ENCODE data around the gene GINS1. TPM values are rescaled to one million over a fixed set of nuclear protein-coding genes. Genes with fewer than 3 reads are reported as not detected.

The GINS1 gene
- polyA plus RNA-seq, 1 experiment, result 3.7 TPM

DNA sequence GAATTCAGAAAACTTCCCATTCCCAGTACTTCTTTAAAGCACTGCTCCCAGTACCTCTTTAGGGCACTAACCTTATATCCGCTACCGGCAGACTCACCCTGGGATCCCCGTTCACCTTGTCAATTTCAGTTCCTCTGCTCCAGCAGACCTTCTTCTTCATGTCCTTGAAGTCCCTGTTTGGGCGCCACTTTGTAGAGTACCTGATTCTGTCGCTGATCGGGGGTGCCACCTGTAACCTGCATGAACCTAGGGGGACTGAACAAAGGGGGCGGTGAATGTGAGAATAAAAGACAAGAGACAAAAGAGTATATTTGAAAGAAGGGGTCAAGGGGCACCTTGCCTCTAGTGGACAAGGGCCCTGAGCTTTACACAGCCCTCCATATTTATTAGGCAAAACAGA, 4.9 kb upstream of the GINS1 start:
- DNase-seq (ENCODE audit: low read depth, low spot score), result no peak
- TF ChIP-seq, protein P1, sequence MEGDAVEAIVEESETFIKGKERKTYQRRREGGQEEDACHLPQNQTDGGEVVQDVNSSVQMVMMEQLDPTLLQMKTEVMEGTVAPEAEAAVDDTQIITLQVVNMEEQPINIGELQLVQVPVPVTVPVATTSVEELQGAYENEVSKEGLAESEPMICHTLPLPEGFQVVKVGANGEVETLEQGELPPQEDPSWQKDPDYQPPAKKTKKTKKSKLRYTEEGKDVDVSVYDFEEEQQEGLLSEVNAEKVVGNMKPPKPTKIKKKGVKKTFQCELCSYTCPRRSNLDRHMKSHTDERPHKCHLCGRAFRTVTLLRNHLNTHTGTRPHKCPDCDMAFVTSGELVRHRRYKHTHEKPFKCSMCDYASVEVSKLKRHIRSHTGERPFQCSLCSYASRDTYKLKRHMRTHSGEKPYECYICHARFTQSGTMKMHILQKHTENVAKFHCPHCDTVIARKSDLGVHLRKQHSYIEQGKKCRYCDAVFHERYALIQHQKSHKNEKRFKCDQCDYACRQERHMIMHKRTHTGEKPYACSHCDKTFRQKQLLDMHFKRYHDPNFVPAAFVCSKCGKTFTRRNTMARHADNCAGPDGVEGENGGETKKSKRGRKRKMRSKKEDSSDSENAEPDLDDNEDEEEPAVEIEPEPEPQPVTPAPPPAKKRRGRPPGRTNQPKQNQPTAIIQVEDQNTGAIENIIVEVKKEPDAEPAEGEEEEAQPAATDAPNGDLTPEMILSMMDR (IDR thresholded peaks at IDR 0.05; ENCODE audit: low read depth, low read length), result no peak
- no peaks in the 10 kb centered on the region for H3K27me3 ChIP-seq (ENCODE audit: control insufficient read depth, insufficient read depth, low read length)
- H3K9me3 ChIP-seq (ENCODE audit: control insufficient read depth, insufficient read depth, low read length), result peaks cover 21% of the 10 kb centered on the region
- no peak overlapping the region for H3K27ac ChIP-seq (ENCODE audit: low read depth, low read length)
- ChIA-PET POLR2A (no interaction called here), CTCF (interaction anchor here (0.7 kb wide), 1 partner anchor 122 kb away, joined by 3 read pairs; no protein-coding TSS in a partner anchor)
- no peak overlapping the region for H3K4me3 ChIP-seq (ENCODE audit: low read depth, low read length)

DNA sequence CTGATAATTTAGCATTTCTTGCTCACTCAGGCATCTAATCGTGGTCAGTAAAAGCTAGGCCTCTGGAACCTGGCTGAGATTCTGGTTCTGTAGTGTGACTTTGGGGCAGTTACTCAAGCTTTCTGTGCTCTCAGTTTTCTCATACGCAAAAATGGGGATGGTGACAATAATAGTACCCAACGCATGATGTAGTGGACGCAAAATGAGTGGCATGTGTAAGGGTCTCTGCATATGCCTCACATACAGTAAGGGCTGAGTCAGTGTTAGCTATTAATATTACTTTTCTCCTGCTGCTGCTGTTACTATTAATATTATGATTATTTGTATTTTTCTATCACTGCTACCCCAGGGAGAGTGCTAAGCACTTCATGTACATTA, 686 bp downstream of the GINS1 start:
- no peaks in the 10 kb centered on the region for H3K27me3 ChIP-seq (ENCODE audit: control insufficient read depth, insufficient read depth, low read length)
- POLR2A ChIA-PET, result interaction anchor here (1.0 to 1.4 kb wide), 4 partner anchors 9 to 160 kb away, joined by 3 to 9 read pairs (median 4); partner anchors contain the start of genes ABHD12 and PYGB
- peak overlapping the region; percentile 84 for H3K4me3 ChIP-seq (ENCODE audit: low read depth, low read length)
- no peak overlapping the region for H3K27ac ChIP-seq (ENCODE audit: low read depth, low read length)
- peaks cover 8% of the 10 kb centered on the region for H3K9me3 ChIP-seq (ENCODE audit: control insufficient read depth, insufficient read depth, low read length)
- TF ChIP-seq, protein P1 (IDR thresholded peaks at IDR 0.05; ENCODE audit: low read depth, low read length), result no peak
- CTCF ChIA-PET, result interaction anchor here (0.8 to 2.4 kb wide), 2 partner anchors 9 to 162 kb away, joined by 3 to 8 read pairs; no protein-coding TSS in a partner anchor
- no peak for DNase-seq (ENCODE audit: low read depth, low spot score)

DNA sequence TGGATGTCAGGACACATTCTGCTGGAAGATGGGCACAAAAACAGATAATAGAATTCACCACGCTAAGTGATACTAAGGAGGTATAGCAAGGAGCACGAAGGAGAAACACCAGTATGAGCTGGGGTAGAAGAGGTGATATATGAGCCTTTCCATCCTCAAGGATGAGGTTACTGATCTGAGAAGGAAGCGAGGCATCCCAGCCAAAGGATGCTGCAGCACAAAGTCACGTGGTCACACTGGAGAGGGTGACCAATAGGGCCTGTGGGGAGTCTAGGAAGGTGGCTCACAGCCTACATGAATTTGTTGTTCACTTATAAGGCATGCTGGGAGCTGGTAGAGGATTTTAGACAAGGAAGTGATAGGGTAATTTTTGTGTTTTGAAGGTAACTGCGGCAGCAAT, 1.4 kb downstream of the GINS1 start:
- Histone ChIP-seq H3K27ac (ENCODE audit: low read depth, low read length) (no peak overlapping the region), H3K27me3 (ENCODE audit: control insufficient read depth, insufficient read depth, low read length) (no peaks in the 10 kb centered on the region), H3K9me3 (ENCODE audit: control insufficient read depth, insufficient read depth, low read length) (peaks cover 3% of the 10 kb centered on the region; the same call in 1 of the 2 replicates), H3K4me3 (ENCODE audit: low read depth, low read length) (no peak overlapping the region; the same call in 1 of the 2 replicates)
- no peak for DNase-seq (ENCODE audit: low read depth, low spot score)
- CTCF ChIA-PET, result interaction anchor here (2.4 kb wide), 1 partner anchor 10 kb away, joined by 8 read pairs; no protein-coding TSS in a partner anchor
- TF ChIP-seq, protein P1 (IDR thresholded peaks at IDR 0.05; ENCODE audit: low read depth, low read length), result no peak
- POLR2A ChIA-PET, result no interaction called here

DNA sequence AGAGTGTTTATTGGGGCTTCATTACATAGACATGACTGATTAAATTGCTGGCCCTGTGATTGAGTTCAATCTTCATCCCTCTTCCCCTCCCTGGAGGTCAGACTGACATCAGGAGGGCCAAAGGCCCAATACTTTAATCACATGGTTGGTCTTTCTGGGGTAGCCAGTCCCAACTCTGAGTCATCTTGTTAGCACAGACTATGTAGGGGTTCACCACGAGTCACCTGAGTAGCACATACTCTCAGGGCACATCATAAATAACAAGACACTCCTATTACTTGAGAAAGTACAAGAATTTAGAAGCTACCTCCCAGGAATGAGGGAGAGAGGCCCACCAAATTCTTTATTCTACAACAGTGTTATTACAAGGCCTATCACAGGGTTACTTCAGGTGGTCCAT, 11.3 kb downstream of the GINS1 start:
- no peaks in the 10 kb centered on the region for H3K9me3 ChIP-seq (ENCODE audit: control insufficient read depth, insufficient read depth, low read length)
- ChIA-PET POLR2A (interaction anchor here (0.8 kb wide), 1 partner anchor 26 kb away, joined by 8 read pairs; no protein-coding TSS in a partner anchor), CTCF (interaction anchor here (0.8 to 1.4 kb wide), 2 partner anchors 20 to 119 kb away, joined by 5 read pairs; no protein-coding TSS in a partner anchor)
- H3K4me3 ChIP-seq (ENCODE audit: low read depth, low read length), result no peak overlapping the region
- no peak overlapping the region for H3K27ac ChIP-seq (ENCODE audit: low read depth, low read length)
- no peak for DNase-seq (ENCODE audit: low read depth, low spot score)
- no peaks in the 10 kb centered on the region for H3K27me3 ChIP-seq (ENCODE audit: control insufficient read depth, insufficient read depth, low read length)
- TF ChIP-seq, protein P1 (IDR thresholded peaks at IDR 0.05; ENCODE audit: low read depth, low read length), result no peak

DNA sequence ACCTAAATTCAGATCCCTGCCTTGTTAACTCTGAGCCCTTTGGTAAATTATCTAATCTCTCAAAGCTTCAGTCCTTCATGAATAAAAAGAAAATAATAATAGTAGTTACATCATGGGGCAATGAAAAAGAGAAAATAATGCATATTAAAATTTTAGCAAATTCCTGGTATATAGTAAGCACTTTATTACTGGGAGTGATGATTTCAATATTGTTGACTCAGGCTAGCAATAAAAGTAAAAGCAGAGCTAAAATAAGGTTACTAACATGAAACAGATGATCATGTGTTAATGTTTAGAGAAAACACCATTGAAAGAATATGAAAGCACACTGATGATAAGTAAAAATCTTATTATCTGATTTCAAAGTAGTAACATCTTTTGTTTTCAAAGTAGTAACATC, 13.6 kb downstream of the GINS1 start:
- Histone ChIP-seq H3K4me3 (ENCODE audit: low read depth, low read length) (no peak overlapping the region), H3K27ac (ENCODE audit: low read depth, low read length) (no peak overlapping the region)
- POLR2A ChIA-PET, result no interaction called here

More for the DNA sequence above, 13.6 kb downstream of the GINS1 start:
- no peak for DNase-seq (ENCODE audit: low read depth, low spot score)
- Histone ChIP-seq H3K27me3 (ENCODE audit: control insufficient read depth, insufficient read depth, low read length) (no peaks in the 10 kb centered on the region), H3K9me3 (ENCODE audit: control insufficient read depth, insufficient read depth, low read length) (no peaks in the 10 kb centered on the region)
- CTCF ChIA-PET, result interaction anchor here (0.6 to 1.1 kb wide), 2 partner anchors 22 to 1697 kb away, joined by 4 to 5 read pairs; no protein-coding TSS in a partner anchor
- TF ChIP-seq, protein P1 (IDR thresholded peaks at IDR 0.05; ENCODE audit: low read depth, low read length), result no peak
